ENCODE data around the gene BRSK1.

- TF ChIP-seq CTCF (conservative IDR thresholded peaks at IDR 0.05 in 1 of 2, IDR thresholded peaks at IDR 0.05 in 1 of 2; ENCODE audit: low read depth in 1 of 2, low read length in 2 of 2) (no peak), EZH2 (IDR thresholded peaks at IDR 0.05; ENCODE audit: low read length, missing control alignments) (no peak)
These were observed 21.2 kb downstream of the BRSK1 start for GRCh38 chr19:55304980-55305379.

All from fibroblast of lung (primary cell).